Thoracic aorta (tissue), 2 donors: Measurements from ENCODE around the gene MYBBP1A. TPM values are rescaled to one million over a fixed set of nuclear protein-coding genes. Genes with fewer than 3 reads are reported as not detected.

Experiments used
- ATAC-seq: fragments of 150-250 bp; one replicate; pipeline ENCODE4 v1.8.0; 2017; ENCODE audit warnings: low read depth; ENCODE audit not compliant: insufficient number of reproducible peaks, low FRiP score
- DNase-seq: peaks from one replicate; pipeline ENCODE4 v3.0.0-alpha.2; 2020; ENCODE audit warnings: low spot score
- H3K27ac ChIP-seq, 2 donors: fragments of 200-600 bp; sonication (generic); 1 replicate in 1 of 2; 2 replicates in 1 of 2; pipeline ENCODE4 v1.5.1; 2016; ENCODE audit warnings: mild to moderate bottlenecking in 2 of 2, moderate library complexity in 2 of 2
- H3K27me3 ChIP-seq: fragments of 200-600 bp; sonication (generic); replicated peaks from 2 replicates; pipeline ENCODE4 v1.6.0; 2016; ENCODE audit warnings: mild to moderate bottlenecking; ENCODE audit not compliant: insufficient read depth
- H3K36me3 ChIP-seq: fragments of 200-600 bp; sonication (generic); one replicate; pipeline ENCODE4 v1.5.1; 2016
- H3K4me1 ChIP-seq, 2 donors: fragments of 200-600 bp; sonication (generic); 1 replicate in 1 of 2; 2 replicates in 1 of 2; pipeline versions ENCODE4 v1.5.1 to v1.6.0; 2016; ENCODE audit warnings: low read depth in 2 of 2, mild to moderate bottlenecking in 1 of 2; ENCODE audit not compliant: control insufficient read depth in 1 of 2
- H3K4me3 ChIP-seq: fragments of 200-600 bp; sonication (generic); 2 replicates; pipeline ENCODE4 v1.5.1; 2016; ENCODE audit warnings: mild to moderate bottlenecking
- H3K9me3 ChIP-seq: fragments of 200-600 bp; sonication (generic); 2 replicates; pipeline ENCODE4 v1.5.1; 2016
- total RNA-seq, 2 donors: library from RNA; depleted of rRNA; stranded (reverse); fragments of >200 nt; gene quantifications; one replicate each; pipeline versions ENCODE4 v1.1.0 to v1.2.3, GENCODE V29; 2016
- TF ChIP-seq, protein P1 (sequence below): fragments of 200-600 bp; sonication (generic); IDR thresholded peaks from one replicate; pipeline ENCODE4 v1.5.1; 2019; ENCODE audit warnings: antibody characterized with exemption

MYBBP1A gene
- total RNA-seq, 2 donors from 2014 or later: 47.4 to 92.6 TPM

DNA sequence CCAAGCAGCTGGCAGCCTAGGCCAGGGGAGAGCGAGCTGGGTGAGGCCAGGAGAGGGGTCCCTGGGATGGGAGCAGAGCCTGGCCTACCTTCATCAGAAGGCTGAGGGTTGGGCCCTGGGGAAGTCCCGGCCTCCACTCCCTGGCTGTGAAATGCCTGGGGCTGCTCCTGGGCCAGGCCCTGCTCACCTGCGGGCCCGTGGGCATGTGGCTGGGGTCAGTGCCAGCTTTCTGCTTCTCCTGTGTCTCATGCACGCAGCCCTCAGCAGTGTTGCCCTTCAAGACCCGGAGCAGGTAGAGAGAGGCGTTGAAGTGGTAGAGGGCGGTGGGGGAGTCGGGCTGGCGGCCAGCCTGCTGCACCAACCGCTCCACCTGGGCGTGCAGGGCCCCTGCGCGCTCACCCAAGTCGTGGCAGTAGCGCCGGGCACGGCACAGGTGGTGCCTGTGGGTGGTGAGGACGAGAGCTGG, 12.4 kb downstream of the MYBBP1A start:
- H3K27ac ChIP-seq: no peak overlapping the region
- no peak overlapping the region for H3K4me3 ChIP-seq
- H3K36me3 ChIP-seq: peaks cover 38% of the 10 kb centered on the region
- peaks cover 0 to 9% of the 10 kb centered on the region in 2 donors for H3K4me1 ChIP-seq
- H3K27me3 ChIP-seq: no peaks in the 10 kb centered on the region
- no peaks in the 10 kb centered on the region for H3K9me3 ChIP-seq
- no peak for ATAC-seq
- TF ChIP-seq, protein P1, sequence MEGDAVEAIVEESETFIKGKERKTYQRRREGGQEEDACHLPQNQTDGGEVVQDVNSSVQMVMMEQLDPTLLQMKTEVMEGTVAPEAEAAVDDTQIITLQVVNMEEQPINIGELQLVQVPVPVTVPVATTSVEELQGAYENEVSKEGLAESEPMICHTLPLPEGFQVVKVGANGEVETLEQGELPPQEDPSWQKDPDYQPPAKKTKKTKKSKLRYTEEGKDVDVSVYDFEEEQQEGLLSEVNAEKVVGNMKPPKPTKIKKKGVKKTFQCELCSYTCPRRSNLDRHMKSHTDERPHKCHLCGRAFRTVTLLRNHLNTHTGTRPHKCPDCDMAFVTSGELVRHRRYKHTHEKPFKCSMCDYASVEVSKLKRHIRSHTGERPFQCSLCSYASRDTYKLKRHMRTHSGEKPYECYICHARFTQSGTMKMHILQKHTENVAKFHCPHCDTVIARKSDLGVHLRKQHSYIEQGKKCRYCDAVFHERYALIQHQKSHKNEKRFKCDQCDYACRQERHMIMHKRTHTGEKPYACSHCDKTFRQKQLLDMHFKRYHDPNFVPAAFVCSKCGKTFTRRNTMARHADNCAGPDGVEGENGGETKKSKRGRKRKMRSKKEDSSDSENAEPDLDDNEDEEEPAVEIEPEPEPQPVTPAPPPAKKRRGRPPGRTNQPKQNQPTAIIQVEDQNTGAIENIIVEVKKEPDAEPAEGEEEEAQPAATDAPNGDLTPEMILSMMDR: no peak
- no peak for DNase-seq

DNA sequence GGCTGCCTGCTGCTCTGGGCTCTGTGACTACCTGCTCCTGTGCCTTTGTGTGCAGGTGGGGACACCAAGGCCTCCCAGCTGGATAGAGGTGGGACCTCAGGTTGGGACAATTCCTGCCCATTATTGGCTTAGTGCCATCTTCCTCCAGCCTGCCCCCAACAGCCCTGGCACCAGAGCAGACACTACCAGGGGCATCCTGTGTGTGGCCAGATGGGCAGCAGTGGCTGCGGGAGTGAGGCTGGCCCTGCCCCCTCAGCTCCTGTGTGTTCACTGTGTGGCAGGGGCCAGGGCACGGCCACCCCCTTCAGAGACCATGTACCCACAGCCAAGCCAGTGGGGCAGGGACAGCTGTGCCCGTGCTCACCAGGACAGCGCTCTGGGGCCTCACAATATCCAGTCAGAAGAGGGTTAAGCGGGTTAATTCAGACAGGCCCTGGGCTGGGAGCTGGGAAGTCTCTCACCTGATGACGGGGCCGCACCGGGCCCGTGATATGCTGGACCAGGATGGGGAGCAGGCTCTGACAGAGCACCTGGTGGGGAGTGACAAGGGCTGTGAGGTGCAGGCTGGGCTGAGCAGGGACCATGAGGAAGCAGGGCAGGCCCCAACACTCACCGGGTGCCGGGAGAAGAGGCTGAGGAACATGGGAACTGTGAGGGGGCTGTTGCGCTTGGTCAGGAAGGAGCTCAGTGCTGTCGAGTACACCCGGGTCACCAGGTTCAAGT, 13.0 kb downstream of the MYBBP1A start:
- no peak overlapping the region for H3K4me3 ChIP-seq
- no peaks in the 10 kb centered on the region for H3K27me3 ChIP-seq
- peaks cover 34% of the 10 kb centered on the region for H3K36me3 ChIP-seq
- TF ChIP-seq, protein P1: no peak
- no peak for ATAC-seq
- no peak for DNase-seq
- no peak overlapping the region for H3K27ac ChIP-seq
- H3K9me3 ChIP-seq: no peaks in the 10 kb centered on the region
- H3K4me1 ChIP-seq: peaks cover 2 to 15% of the 10 kb centered on the region in 2 donors

DNA sequence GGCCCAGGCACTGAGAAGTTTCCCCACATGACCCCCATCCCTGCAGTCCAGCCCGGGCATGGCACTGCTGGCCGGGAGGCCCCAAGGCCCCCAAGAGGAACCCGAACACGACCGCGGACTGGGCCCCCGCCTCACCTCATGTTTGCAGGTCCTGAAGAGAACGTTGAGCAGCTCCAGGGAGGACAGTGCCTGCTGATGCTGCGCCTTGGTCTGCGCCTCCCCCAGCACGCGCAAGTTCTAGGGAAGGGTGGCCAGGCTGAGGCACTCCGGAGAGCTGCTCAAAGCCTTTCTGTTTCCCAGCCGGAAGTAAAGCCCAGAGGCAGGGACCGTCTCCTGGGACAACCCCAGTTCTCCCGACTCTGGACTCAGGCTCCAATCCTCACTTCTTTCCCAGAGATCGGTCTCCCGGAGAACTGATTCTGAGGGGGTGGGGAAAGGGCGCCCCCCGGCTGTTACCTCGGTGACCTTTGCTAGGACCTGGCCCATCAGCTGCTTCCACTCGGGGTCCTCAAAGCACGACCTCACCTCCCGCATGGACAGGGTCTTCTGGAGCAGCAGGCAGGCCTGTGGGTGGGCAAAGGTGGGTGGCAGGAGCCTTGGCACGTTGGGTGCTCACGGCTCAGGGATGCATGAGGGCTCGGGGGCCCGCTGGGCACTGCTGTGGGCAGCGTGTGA, 13.7 kb downstream of the MYBBP1A start:
- Histone ChIP-seq H3K4me1 (peaks cover 7 to 22% of the 10 kb centered on the region in 2 donors), H3K36me3 (peaks cover 27% of the 10 kb centered on the region), H3K9me3 (no peaks in the 10 kb centered on the region), H3K27me3 (no peaks in the 10 kb centered on the region), H3K27ac (no peak overlapping the region), H3K4me3 (no peak overlapping the region)
- DNase-seq (no peak), ATAC-seq (no peak)
- TF ChIP-seq, protein P1: no peak

DNA sequence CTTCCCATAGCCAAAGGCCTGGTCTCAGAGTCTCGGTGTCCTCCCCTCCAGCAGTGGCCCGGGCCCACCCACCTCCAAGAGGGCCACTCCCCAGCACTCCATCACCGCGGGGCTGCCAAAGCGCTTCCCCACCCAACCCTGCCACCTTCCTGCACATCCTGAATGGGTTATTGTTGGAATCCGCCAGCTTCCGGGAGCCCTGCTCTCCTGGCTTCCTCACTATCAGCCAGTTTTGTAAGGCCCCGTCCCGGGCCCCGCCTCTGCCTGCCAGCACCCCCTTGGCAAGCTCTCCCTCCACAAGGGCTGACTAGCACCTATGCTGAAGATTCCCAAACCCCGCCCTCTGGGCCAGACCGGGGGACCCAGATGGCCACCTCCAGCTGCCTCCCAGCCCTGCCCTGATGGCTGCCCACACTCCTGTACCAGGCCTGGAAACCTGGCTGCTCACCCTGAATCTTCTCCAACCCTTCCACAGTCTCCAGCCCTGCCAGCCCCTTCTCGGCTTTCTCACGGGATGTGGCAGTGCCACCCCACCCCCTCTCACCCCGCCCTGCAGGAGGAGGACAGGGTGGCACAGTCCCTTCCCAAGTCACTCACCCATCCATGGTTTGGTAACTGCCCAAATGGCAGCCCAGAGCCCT, 14.4 kb downstream of the MYBBP1A start:
- no peak overlapping the region for H3K27ac ChIP-seq
- no peak overlapping the region for H3K4me3 ChIP-seq
- ATAC-seq (no peak), DNase-seq (no peak)
- peaks cover 24% of the 10 kb centered on the region for H3K36me3 ChIP-seq
- peaks cover 10 to 29% of the 10 kb centered on the region in 2 donors for H3K4me1 ChIP-seq
- no peaks in the 10 kb centered on the region for H3K9me3 ChIP-seq
- H3K27me3 ChIP-seq: no peaks in the 10 kb centered on the region
- TF ChIP-seq, protein P1: no peak

DNA sequence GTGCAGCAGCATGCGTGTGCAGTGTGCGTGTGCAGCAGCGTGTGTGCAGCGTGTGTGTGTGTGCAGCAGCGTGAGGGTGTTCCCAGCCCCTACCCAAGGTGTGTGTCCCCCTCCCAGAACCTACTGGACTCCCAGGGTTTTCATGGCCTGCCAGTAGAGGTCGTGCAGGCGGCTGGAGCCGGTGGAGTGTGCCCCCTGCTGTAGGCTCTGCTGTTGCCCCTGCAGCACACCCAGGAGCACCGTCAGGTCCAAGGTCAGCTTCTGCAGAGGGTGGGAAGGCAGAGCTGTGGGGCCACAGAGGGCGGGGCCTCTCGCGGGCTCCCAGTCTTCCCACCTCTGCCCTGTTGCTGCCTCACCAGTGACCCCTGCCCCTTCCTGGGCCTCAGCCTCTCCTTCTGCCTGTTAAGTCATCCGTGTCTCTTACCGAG, 14.9 kb downstream of the MYBBP1A start:
- H3K36me3 ChIP-seq: peaks cover 24% of the 10 kb centered on the region
- DNase-seq (no peak), ATAC-seq (no peak)
- no peaks in the 10 kb centered on the region for H3K9me3 ChIP-seq
- H3K4me3 ChIP-seq: no peak overlapping the region
- H3K27me3 ChIP-seq: no peaks in the 10 kb centered on the region
- H3K27ac ChIP-seq: no peak overlapping the region
- H3K4me1 ChIP-seq: peaks cover 10 to 30% of the 10 kb centered on the region in 2 donors
- TF ChIP-seq, protein P1: no peak
